Measurements from ENCODE around the gene RNF213. TPM values are rescaled to one million over a fixed set of nuclear protein-coding genes. Genes with fewer than 3 reads are reported as not detected.

Gene RNF213
- polyA plus RNA-seq, 1 donor (not counting 4 experiments of a cell fraction or from before 2014, with no cell fraction given): 24.4 TPM

DNA sequence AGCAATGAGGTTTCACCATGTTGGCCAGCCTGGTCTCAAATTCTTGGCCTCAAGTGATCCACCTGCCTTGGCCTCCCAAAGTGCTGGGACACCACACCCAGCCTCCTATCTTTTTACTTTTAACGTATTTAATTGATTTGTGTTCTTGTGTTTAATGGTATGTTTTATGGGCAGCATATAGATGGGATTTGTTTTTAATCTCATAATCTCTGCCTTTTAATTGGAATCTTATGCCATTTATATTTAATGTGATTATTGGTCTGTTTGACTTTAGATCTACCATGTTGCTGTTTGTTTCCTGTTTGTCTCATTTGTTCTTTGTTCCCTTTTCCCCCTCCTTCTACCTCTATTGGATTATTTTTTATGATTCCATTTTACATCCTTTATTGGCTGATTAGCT is 28.2 kb upstream of the RNF213 start:
- FAIRE-seq (no peak), DNase-seq (ENCODE audit: low read depth, low spot score) (no peak)
- no peak for TF ChIP-seq EZH2 (IDR thresholded peaks at IDR 0.05; ENCODE audit: low read length)
- TF ChIP-seq, protein P1, sequence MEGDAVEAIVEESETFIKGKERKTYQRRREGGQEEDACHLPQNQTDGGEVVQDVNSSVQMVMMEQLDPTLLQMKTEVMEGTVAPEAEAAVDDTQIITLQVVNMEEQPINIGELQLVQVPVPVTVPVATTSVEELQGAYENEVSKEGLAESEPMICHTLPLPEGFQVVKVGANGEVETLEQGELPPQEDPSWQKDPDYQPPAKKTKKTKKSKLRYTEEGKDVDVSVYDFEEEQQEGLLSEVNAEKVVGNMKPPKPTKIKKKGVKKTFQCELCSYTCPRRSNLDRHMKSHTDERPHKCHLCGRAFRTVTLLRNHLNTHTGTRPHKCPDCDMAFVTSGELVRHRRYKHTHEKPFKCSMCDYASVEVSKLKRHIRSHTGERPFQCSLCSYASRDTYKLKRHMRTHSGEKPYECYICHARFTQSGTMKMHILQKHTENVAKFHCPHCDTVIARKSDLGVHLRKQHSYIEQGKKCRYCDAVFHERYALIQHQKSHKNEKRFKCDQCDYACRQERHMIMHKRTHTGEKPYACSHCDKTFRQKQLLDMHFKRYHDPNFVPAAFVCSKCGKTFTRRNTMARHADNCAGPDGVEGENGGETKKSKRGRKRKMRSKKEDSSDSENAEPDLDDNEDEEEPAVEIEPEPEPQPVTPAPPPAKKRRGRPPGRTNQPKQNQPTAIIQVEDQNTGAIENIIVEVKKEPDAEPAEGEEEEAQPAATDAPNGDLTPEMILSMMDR (optimal IDR thresholded peaks at IDR 0.05 in 1 of 3, IDR thresholded peaks at IDR 0.05 in 1 of 3, conservative IDR thresholded peaks at IDR 0.05 in 1 of 3; ENCODE audit: extremely low read depth in 1 of 3, insufficient read depth in 2 of 3, low read length in 3 of 3): no peak
- H4K20me1 ChIP-seq (ENCODE audit: control insufficient read depth, extremely low read depth, insufficient read depth, low read length): no peaks in the 10 kb centered on the region
- no peak overlapping the region for H3K4me2 ChIP-seq (ENCODE audit: control insufficient read depth, extremely low read depth, insufficient read depth, low read depth, low read length)
- peaks cover 6% of the 10 kb centered on the region for H3K9me3 ChIP-seq (ENCODE audit: control insufficient read depth, low read depth, low read length)
- dilution Hi-C loops (cut with MboI; ENCODE audit: extremely low pct_ligation_motif_present, low sequenced_read_pairs): no loop called here
- H3K79me2 ChIP-seq (ENCODE audit: control insufficient read depth, insufficient read depth, low read length): no peaks in the 10 kb centered on the region
- no peaks in the 10 kb centered on the region for H3K27me3 ChIP-seq (ENCODE audit: control insufficient read depth, extremely low read depth, insufficient read depth, low read length)
- no peak overlapping the region for H2AFZ ChIP-seq (ENCODE audit: control insufficient read depth, low read length)
- H3K36me3 ChIP-seq (ENCODE audit: control insufficient read depth in 2 of 2, extremely low read depth in 1 of 2, insufficient read depth in 2 of 2, low read length in 2 of 2): no peaks in the 10 kb centered on the region
- H3K9ac ChIP-seq (ENCODE audit: control insufficient read depth, extremely low read depth, insufficient read depth, low read length): no peak overlapping the region
- H3K9me1 ChIP-seq (ENCODE audit: control insufficient read depth, extremely low read depth, insufficient read depth, low read length): no peaks in the 10 kb centered on the region
- H3K4me1 ChIP-seq (ENCODE audit: control insufficient read depth, extremely low read depth, insufficient read depth, low read length): no peaks in the 10 kb centered on the region
- H3K4me3 ChIP-seq (ENCODE audit: control insufficient read depth in 2 of 3, extremely low read depth in 1 of 3, insufficient read depth in 2 of 3, low read depth in 1 of 3, low read length in 3 of 3): no peak overlapping the region
- no peak overlapping the region for H3K27ac ChIP-seq (ENCODE audit: control insufficient read depth, insufficient read depth, low read length)

DNA sequence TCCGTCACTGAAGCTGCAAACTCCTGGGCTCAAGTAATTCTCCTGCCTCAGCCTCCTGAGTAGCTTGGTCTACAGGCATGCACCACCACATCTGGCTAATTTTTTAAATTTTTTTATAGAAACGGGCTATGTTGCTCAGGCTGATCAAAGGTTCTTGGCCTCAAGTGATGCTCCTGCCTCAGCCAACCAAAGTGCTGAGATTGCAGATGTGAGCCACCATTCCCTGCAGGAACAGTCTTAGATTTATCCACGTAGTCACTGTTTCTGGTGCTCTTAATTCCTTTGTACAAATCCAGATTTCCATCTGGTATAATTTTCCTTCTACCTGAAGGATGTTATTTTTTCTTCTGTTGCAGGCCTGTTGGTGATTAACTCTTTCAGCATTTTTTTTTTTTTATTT is 27.4 kb upstream of the RNF213 start:
- H3K36me3 ChIP-seq (ENCODE audit: control insufficient read depth in 2 of 2, extremely low read depth in 1 of 2, insufficient read depth in 2 of 2, low read length in 2 of 2): no peaks in the 10 kb centered on the region
- dilution Hi-C loops (cut with MboI; ENCODE audit: extremely low pct_ligation_motif_present, low sequenced_read_pairs): no loop called here
- TF ChIP-seq EZH2 (IDR thresholded peaks at IDR 0.05; ENCODE audit: low read length): no peak
- TF ChIP-seq, protein P1 (optimal IDR thresholded peaks at IDR 0.05 in 1 of 3, IDR thresholded peaks at IDR 0.05 in 1 of 3, conservative IDR thresholded peaks at IDR 0.05 in 1 of 3; ENCODE audit: extremely low read depth in 1 of 3, insufficient read depth in 2 of 3, low read length in 3 of 3): no peak

More for the DNA sequence above, 27.4 kb upstream of the RNF213 start:
- Histone ChIP-seq H3K9me1 (ENCODE audit: control insufficient read depth, extremely low read depth, insufficient read depth, low read length) (no peaks in the 10 kb centered on the region), H3K4me2 (ENCODE audit: control insufficient read depth, extremely low read depth, insufficient read depth, low read depth, low read length) (no peak overlapping the region), H3K79me2 (ENCODE audit: control insufficient read depth, insufficient read depth, low read length) (no peaks in the 10 kb centered on the region), H3K27ac (ENCODE audit: control insufficient read depth, insufficient read depth, low read length) (no peak overlapping the region), H4K20me1 (ENCODE audit: control insufficient read depth, extremely low read depth, insufficient read depth, low read length) (no peaks in the 10 kb centered on the region), H3K9me3 (ENCODE audit: control insufficient read depth, low read depth, low read length) (peaks cover 6% of the 10 kb centered on the region), H3K27me3 (ENCODE audit: control insufficient read depth, extremely low read depth, insufficient read depth, low read length) (no peaks in the 10 kb centered on the region), H3K4me1 (ENCODE audit: control insufficient read depth, extremely low read depth, insufficient read depth, low read length) (no peaks in the 10 kb centered on the region), H3K4me3 (ENCODE audit: control insufficient read depth in 2 of 3, extremely low read depth in 1 of 3, insufficient read depth in 2 of 3, low read depth in 1 of 3, low read length in 3 of 3) (no peak overlapping the region), H3K9ac (ENCODE audit: control insufficient read depth, extremely low read depth, insufficient read depth, low read length) (no peak overlapping the region), H2AFZ (ENCODE audit: control insufficient read depth, low read length) (no peak overlapping the region)
- FAIRE-seq: no peak
- DNase-seq (ENCODE audit: low read depth, low spot score): no peak

Measured in keratinocyte (primary cell).